KMS-11 (cell line): ENCODE measurements around the gene PRDM15.

ENCODE experiments used
- H2AFZ ChIP-seq: fragments of 200-600 bp; sonication (generic); 2 replicates; pipeline ENCODE4 v1.6.1; 2016; ENCODE audit warnings: antibody characterized with exemption, mixed run types, low read depth
- H3K27ac ChIP-seq: fragments of 200-600 bp; sonication (generic); 2 replicates; pipeline ENCODE4 v1.6.1; 2016; ENCODE audit warnings: mild to moderate bottlenecking, mixed run types
- H3K27me3 ChIP-seq: fragments of 200-600 bp; sonication (generic); 2 replicates; pipeline ENCODE4 v1.6.1; 2017; ENCODE audit warnings: mild to moderate bottlenecking, low read depth, mixed run types, moderate library complexity; ENCODE audit not compliant: insufficient read depth
- H3K36me3 ChIP-seq: fragments of 200-600 bp; sonication (generic); 2 replicates; pipeline ENCODE4 v1.6.1; 2017; ENCODE audit warnings: mild to moderate bottlenecking, mixed run types; ENCODE audit not compliant: insufficient read depth
- H3K4me1 ChIP-seq: fragments of 200-600 bp; sonication (generic); 2 replicates; pipeline ENCODE4 v1.6.1; 2016; ENCODE audit warnings: mild to moderate bottlenecking, low read depth, mixed run types; ENCODE audit not compliant: poor library complexity, severe bottlenecking
- H3K4me2 ChIP-seq: fragments of 200-600 bp; sonication (generic); 2 replicates; pipeline ENCODE4 v1.7.0; 2016; ENCODE audit warnings: mild to moderate bottlenecking, mixed run types
- H3K4me3 ChIP-seq: fragments of 200-600 bp; sonication (generic); IDR thresholded peaks from 2 replicates; pipeline ENCODE4 v1.6.1; 2017; ENCODE audit warnings: low read depth, low read length, mixed read lengths; ENCODE audit not compliant: insufficient read depth
- H3K79me2 ChIP-seq: fragments of 200-600 bp; sonication (generic); 2 replicates; pipeline ENCODE4 v1.6.1; 2016; ENCODE audit warnings: low read depth, mixed run types; ENCODE audit not compliant: insufficient read depth
- H3K9ac ChIP-seq: fragments of 200-600 bp; sonication (generic); 2 replicates; pipeline ENCODE4 v1.6.1; 2016; ENCODE audit warnings: mild to moderate bottlenecking, mixed run types
- H4K20me1 ChIP-seq: fragments of 200-600 bp; sonication (generic); 2 replicates; pipeline ENCODE4 v1.6.1; 2016; ENCODE audit warnings: mild to moderate bottlenecking, mixed run types; ENCODE audit not compliant: insufficient read depth
- CTCF ChIP-seq: fragments of 200-600 bp; sonication (generic); conservative IDR thresholded peaks from 2 replicates; pipeline ENCODE4 v1.6.1; 2017; ENCODE audit warnings: low read depth, mild to moderate bottlenecking, antibody characterized with exemption, low read length, moderate library complexity, mixed read lengths

The PRDM15 gene

GRCh38 chr21:41813226-41813625, 65.9 kb downstream of the PRDM15 start:
- Histone ChIP-seq H3K9ac (no peak overlapping the region), H3K4me1 (no peaks in the 10 kb centered on the region), H3K27me3 (no peaks in the 10 kb centered on the region), H3K4me3 (no peak overlapping the region), H4K20me1 (no peaks in the 10 kb centered on the region), H2AFZ (no peak overlapping the region), H3K79me2 (no peaks in the 10 kb centered on the region), H3K4me2 (no peak overlapping the region), H3K27ac (no peak overlapping the region), H3K36me3 (no peaks in the 10 kb centered on the region)
- TF ChIP-seq CTCF, result no peak

GRCh38 chr21:41812679-41813078, 66.5 kb downstream of the PRDM15 start:
- no peak for TF ChIP-seq CTCF
- H3K9ac ChIP-seq, result no peak overlapping the region

GRCh38 chr21:41810597-41810932, 68.6 kb downstream of the PRDM15 start:
- Histone ChIP-seq H3K4me2 (no peak overlapping the region), H3K79me2 (no peaks in the 10 kb centered on the region), H3K27me3 (no peaks in the 10 kb centered on the region), H3K4me3 (no peak overlapping the region), H4K20me1 (no peaks in the 10 kb centered on the region), H3K27ac (no peak overlapping the region), H2AFZ (no peak overlapping the region), H3K36me3 (no peaks in the 10 kb centered on the region), H3K4me1 (no peaks in the 10 kb centered on the region), H3K9ac (no peak overlapping the region)
- no peak for TF ChIP-seq CTCF

More at GRCh38 chr21:41812679-41813078, 66.5 kb downstream of the PRDM15 start:
- H3K27ac ChIP-seq, result no peak overlapping the region
- H3K79me2 ChIP-seq, result no peaks in the 10 kb centered on the region
- no peaks in the 10 kb centered on the region for H3K4me1 ChIP-seq
- no peaks in the 10 kb centered on the region for H4K20me1 ChIP-seq
- no peak overlapping the region for H3K4me2 ChIP-seq
- no peaks in the 10 kb centered on the region for H3K36me3 ChIP-seq
- H3K4me3 ChIP-seq, result no peak overlapping the region
- no peak overlapping the region for H2AFZ ChIP-seq
- no peaks in the 10 kb centered on the region for H3K27me3 ChIP-seq

GRCh38 chr21:41809891-41810596, 69.1 kb downstream of the PRDM15 start:
- H2AFZ ChIP-seq, result no peak overlapping the region
- no peaks in the 10 kb centered on the region for H3K79me2 ChIP-seq
- H3K27me3 ChIP-seq, result no peaks in the 10 kb centered on the region
- H3K27ac ChIP-seq, result no peak overlapping the region
- H3K9ac ChIP-seq, result no peak overlapping the region
- H3K4me2 ChIP-seq, result no peak overlapping the region
- no peaks in the 10 kb centered on the region for H3K4me1 ChIP-seq
- H3K36me3 ChIP-seq, result no peaks in the 10 kb centered on the region
- H4K20me1 ChIP-seq, result no peaks in the 10 kb centered on the region
- no peak overlapping the region for H3K4me3 ChIP-seq
- TF ChIP-seq CTCF, result no peak
